ENCODE results near the gene TTC28.
"Not testable (repeated sequence)": the region's sequence is repeated elsewhere in the genome, so short reads cannot be mapped to it uniquely, and the experiment has no call there.

TTC28 gene

DNA sequence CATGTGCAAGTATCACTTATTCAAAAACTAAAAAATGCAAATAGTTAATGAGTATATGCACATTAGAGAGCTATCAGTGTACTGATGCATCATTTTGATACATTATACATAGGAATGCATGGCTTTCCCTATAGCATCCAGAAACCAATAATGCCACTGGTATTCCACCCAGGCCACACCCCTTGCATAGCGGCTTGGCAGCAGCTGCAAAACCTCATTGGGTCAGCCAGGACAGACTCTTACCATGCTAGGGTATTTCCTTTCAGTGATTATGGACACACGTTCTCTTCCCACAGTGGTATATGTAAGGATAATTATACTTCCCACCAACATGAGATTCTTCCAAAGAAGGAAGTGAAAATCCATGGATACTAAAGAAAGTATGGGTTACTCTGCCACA lies 614.7 kb downstream of the TTC28 start:
- TF ChIP-seq, protein P1, sequence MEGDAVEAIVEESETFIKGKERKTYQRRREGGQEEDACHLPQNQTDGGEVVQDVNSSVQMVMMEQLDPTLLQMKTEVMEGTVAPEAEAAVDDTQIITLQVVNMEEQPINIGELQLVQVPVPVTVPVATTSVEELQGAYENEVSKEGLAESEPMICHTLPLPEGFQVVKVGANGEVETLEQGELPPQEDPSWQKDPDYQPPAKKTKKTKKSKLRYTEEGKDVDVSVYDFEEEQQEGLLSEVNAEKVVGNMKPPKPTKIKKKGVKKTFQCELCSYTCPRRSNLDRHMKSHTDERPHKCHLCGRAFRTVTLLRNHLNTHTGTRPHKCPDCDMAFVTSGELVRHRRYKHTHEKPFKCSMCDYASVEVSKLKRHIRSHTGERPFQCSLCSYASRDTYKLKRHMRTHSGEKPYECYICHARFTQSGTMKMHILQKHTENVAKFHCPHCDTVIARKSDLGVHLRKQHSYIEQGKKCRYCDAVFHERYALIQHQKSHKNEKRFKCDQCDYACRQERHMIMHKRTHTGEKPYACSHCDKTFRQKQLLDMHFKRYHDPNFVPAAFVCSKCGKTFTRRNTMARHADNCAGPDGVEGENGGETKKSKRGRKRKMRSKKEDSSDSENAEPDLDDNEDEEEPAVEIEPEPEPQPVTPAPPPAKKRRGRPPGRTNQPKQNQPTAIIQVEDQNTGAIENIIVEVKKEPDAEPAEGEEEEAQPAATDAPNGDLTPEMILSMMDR (IDR thresholded peaks at IDR 0.05; ENCODE audit: control insufficient read depth, extremely low read depth, insufficient read depth) = no peak

DNA sequence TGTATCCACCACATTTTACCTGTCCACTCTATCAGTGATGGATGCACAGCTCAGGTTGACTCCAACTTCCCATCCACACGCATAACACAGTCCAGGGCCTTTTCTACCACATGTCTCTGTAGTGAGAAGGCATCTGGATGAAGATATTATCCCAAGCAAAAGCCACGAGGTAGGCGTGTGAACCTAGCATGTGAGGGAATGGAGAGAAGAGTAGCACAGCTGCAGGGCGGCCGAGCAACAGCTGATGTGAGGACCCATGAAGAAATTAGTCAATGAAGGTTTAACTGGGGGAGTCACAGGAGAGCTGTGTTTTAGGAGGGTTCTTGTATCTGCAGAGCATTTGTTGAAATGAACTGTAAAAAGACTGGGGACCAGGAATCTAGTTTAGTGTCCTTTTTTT lies 616.0 kb downstream of the TTC28 start:
- DNase-seq (ENCODE audit: low read depth) = no peak
- TF ChIP-seq, protein P1 (IDR thresholded peaks at IDR 0.05; ENCODE audit: control insufficient read depth, extremely low read depth, insufficient read depth) = no peak
- H3K4me3 ChIP-seq (ENCODE audit: low read depth, low read length) = no peak overlapping the region

More for the DNA sequence above, 614.7 kb downstream of the TTC28 start:
- H3K4me3 ChIP-seq (ENCODE audit: low read depth, low read length) = no peak overlapping the region
- no peak for DNase-seq (ENCODE audit: low read depth)

GRCh38 chr22:28060594-28060993 lies 619.0 kb downstream of the TTC28 start:
- H3K4me3 ChIP-seq (ENCODE audit: low read depth, low read length); DNase-seq (ENCODE audit: low read depth): not testable (repeated sequence)

DNA sequence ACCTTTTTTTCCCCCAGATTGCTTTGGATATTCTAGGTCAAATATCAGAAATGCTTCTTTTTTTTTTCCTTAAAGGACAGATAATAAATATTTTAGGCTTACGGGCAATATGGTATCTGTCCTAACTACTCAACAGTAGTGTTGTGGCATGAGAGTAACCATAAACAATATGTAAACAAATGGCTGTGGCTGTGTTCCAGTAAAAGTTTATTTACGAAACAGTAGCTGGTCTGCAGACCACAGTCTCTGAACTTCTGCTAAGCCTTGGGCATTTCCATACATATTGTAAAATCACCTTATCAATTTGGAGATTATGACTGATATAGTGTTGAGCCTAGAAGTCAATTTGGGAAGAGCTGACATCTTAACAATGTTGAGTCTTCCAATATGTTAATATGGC lies 621.6 kb downstream of the TTC28 start:
- no peak overlapping the region for H3K4me3 ChIP-seq (ENCODE audit: low read depth, low read length)
- DNase-seq (ENCODE audit: low read depth) = no peak
- TF ChIP-seq, protein P1 (IDR thresholded peaks at IDR 0.05; ENCODE audit: control insufficient read depth, extremely low read depth, insufficient read depth) = no peak

GRCh38 chr22:28054819-28055208 lies 624.8 kb downstream of the TTC28 start:
- no peak for DNase-seq (ENCODE audit: low read depth)
- H3K4me3 ChIP-seq (ENCODE audit: low read depth, low read length) = no peak overlapping the region
- TF ChIP-seq, protein P1 (IDR thresholded peaks at IDR 0.05; ENCODE audit: control insufficient read depth, extremely low read depth, insufficient read depth) = no peak

DNA sequence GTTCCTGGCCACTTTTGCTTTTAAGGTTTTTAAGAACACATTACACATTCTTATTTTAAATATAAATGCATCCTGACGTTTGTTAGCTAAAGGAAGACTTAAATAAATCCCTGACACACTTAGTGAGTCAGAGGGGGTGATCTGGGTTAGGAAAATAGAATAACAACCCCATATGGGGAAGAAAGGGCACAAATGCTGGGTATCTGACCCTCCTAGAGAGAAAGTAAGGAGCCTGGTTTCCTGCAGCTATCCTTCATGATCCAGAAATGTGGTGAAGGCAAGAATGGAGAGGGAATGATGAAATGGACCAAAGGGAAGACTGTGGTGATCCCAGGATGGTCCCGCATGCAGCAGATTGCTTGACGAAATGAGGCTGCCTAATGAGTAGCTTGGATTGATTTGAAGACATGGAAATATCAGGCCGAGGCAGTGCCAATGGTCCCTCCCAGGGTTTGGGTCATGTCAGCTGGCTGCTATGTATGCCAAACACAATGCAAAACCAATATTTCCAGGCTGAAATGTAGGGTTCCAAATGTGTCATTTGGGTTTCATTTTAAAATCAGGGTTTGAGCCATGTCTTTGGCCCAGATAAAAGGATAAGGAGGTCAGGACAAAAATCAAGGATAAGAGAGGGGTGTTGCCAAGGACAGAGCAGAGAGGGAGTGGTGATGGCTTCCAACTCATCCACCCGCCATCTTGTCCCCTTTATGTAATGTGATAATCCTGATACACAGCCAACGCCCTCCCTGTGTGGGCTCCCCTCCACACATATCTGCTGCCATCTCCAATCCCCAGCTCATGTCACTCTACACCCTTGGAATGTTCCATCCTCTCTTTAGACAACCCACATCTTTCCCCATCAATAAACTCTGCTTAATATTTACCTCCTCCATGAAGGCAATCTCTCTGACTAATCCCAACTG lies 625.5 kb downstream of the TTC28 start:
- no peak overlapping the region for H3K4me3 ChIP-seq (ENCODE audit: low read depth, low read length)
- TF ChIP-seq, protein P1 (IDR thresholded peaks at IDR 0.05; ENCODE audit: control insufficient read depth, extremely low read depth, insufficient read depth) = no peak
- no peak for DNase-seq (ENCODE audit: low read depth)

DNA sequence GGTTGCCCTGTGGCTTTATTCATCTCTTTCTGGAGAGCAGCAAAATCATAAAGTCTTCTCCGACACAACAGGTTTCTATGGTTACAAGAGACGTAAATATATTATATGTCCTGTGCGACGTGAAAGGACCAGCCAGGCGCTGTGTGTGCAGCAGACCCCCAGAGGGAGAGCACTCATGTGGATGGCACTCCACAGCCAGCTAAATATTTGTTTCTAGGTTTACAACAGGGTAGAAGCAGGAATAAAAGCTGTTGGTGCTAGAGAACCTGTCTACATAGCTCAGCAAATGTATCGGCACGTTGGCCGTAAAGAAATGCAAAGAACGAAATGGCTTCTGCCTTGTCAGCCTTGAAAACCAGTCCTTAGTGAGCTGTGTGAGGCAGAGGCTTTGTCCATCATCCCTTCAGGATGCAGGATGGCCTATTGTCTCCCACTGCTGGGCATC lies 626.8 kb downstream of the TTC28 start:
- TF ChIP-seq, protein P1 (IDR thresholded peaks at IDR 0.05; ENCODE audit: control insufficient read depth, extremely low read depth, insufficient read depth) = no peak
- no peak for DNase-seq (ENCODE audit: low read depth)
- H3K4me3 ChIP-seq (ENCODE audit: low read depth, low read length) = no peak overlapping the region

Measured in LNCaP clone FGC (cell line).